AG09319 (cell line): ENCODE measurements around the gene TBL1X.

Source experiments
- DNase-seq: peaks from one replicate; pipeline ENCODE4 v3.0.0-alpha.2; 2010; ENCODE audit warnings: low read depth; ENCODE audit errors: extremely low read depth
- CTCF ChIP-seq: IDR thresholded peaks from 2 replicates; pipeline ENCODE4 v1.5.1; 2011; ENCODE audit warnings: low read depth, mild to moderate bottlenecking, inconsistent platforms, low read length, moderate library complexity

Gene TBL1X

GRCh38 chrX:9515973-9516538 lies 51.2 kb downstream of the TBL1X start:
- DNase-seq: no peak
- TF ChIP-seq CTCF: no peak

GRCh38 chrX:9516635-9517034 lies 51.8 kb downstream of the TBL1X start:
- no peak for TF ChIP-seq CTCF
- DNase-seq: no peak

GRCh38 chrX:9518051-9518450 lies 53.2 kb downstream of the TBL1X start:
- no peak for TF ChIP-seq CTCF
- DNase-seq: no peak

GRCh38 chrX:9518889-9519288 lies 54.0 kb downstream of the TBL1X start:
- no peak for TF ChIP-seq CTCF
- no peak for DNase-seq

GRCh38 chrX:9519546-9520216 lies 54.8 kb downstream of the TBL1X start:
- DNase-seq: no peak
- no peak for TF ChIP-seq CTCF

- no peak for TF ChIP-seq CTCF
- no peak for DNase-seq
Measured at GRCh38 chrX:9520217-9520590, 55.3 kb downstream of the TBL1X start.

GRCh38 chrX:9522378-9523155 lies 57.7 kb downstream of the TBL1X start:
- TF ChIP-seq CTCF: no peak
- no peak for DNase-seq
